ELF-1 (cell line): ENCODE results near the gene VANGL2.
A peak's percentile ranks its signal among the peaks of the same experiment; 100 is the strongest.

Experiments
- DNase-seq: peaks from one replicate; pipeline ENCODE4 v3.0.0-alpha.2; 2016; ENCODE audit warnings: low read depth, low spot score

The VANGL2 gene

DNA sequence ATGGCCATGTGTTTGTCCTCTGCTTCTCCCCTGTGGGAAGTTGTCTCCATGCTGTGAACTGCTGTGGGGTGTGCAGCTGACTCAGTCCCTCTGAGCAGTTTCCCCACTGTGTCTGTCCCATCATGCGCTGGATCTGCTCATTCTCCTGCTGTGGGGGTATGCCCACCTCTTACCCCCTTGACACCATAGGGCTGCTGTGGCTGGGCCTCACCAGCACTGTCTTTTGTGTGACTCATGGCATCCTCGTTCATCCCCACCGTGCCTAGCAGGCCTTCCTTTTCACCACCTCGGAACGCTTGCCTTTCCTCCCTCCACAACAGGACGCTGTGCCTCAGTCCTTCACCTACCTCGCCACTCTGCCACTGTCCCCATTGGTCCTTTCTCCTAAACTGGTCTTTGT is 27.3 kb downstream of the VANGL2 start:
- no peak for DNase-seq

DNA sequence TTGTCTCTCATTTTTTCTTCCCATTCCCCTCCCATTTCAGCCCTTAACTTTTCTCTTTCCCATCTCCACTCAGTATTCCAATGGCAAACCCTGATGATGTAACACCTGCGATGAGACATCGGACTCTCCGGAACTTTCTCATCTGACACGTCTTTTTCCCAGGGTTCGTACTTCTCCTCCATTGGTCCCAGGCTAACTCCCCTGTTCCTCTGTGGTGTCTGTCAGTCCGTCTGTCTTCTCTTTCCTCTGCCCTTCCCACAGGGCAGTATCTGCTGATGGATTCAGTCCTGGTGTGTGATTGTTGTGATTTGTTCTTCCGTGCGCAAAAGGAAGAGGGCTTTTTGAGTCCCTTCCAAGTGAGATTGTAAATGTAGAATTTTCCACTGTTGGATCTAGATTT is 27.7 kb downstream of the VANGL2 start:
- DNase-seq: no peak

DNA sequence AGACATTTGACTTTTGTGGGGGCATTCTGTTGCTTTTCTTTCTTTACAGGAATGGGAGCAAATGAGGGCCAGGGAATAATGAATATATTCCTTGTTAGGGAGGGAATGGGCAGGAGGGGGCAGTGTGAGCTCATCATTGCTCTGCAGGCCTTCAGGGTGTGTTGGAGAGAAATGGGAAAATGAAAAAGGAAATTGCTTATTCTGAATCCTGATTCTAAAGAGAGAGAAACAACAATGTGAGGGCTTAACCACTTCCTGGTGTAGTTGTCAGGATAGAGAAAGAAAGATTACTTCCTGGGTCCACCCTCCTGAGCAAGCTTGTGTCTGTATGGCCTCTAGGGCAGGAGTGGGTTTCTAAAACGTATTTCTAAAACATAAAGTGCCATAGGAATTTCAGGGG is 28.3 kb downstream of the VANGL2 start:
- peak; percentile 43 for DNase-seq

DNA sequence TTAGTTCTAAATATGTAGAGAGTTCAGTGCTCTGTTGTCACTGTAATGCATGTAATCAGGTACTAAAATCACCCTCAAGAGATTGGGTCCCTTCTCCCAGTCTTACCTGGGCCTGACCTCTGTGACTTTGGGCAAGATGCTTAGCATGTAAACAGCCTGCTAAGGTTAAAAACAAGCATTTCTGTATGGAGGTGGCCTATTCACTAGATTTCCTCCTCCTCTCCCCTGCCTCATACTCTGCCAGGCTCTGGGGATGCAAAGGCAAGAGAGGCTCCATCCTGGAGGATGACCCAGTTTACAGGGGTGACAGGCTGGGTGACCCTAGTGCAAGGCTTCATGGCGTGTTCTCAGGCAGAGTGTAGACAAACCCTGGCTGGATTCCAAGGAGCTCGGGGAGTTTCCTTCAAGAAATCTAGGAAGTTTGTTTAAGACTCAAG is 28.8 kb downstream of the VANGL2 start:
- DNase-seq: no peak

DNA sequence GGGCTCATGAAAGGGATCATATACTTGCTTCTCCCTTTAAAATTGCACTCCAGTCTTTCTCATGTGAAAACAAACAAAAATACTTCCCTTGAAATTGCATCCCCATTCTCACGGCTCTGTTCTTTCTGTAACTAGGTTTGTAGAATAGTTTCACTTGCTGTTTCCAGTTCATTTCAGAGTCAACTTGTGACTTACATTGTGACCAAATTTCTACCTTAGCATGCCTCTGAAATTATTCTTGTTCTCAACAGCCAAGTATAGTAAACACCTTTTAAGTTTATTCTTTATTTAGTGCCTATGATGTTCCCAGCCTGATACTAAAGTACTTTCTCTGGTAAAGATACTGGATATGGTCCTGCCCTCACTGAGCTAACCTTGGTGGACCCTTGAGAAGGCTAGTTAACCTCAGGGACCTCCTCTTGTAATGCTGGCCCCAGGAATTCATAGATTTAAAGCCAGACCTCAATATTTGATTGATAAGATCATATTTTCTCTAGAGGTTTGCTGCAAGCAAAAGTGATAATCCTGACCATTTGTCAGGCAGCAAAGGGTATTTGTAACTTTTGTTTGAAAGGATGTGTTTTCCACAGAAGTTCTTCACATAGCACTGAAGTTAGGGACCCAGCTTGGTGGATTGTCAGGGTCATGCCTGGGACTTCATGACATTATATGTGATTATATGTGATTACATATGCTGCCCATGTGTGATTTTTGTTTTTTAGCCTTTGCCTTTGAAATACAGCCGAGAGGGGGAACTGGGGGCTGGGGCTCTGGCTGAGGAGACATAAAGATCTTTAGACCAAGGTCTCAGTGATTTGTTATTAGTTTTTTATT is 29.6 kb downstream of the VANGL2 start:
- no peak for DNase-seq

DNA sequence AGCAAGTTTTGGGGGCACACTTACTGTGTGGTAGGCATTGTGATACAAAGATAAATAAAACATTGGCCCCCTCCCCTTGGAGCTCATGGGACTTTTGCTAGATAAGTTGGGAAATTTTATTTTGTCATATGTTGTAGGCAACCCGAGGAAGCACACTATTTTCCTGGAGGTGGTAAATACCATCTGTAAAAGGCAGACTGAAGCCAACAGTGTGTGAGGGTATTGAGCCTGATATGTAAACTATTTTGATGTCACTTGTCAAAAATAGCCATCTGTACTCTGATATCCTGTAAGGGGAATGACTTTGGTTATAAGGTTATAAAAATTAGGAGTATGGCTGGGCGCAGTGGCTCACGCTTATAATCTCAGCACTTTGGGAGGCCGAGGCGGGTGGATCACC is 30.6 kb downstream of the VANGL2 start:
- DNase-seq: no peak

DNA sequence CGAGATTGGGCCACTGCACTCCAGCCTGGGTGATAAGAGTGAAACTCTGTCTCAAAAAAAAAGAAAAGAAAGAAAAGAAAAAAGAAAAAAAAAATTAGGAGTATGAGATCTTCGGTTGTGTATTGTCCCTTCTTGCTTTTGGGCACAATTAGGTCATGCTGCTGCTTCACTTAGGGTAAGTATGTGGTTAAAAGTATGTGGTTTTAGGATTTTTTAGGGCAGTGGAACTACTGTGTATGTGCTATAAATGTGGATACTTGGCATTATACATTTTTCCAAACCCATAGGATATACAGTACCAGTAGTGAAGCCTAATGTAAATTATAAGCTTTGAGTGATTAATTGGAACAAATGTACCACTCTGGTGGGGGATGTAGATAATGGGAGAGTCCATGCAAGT is 31.2 kb downstream of the VANGL2 start:
- DNase-seq: no peak

DNA sequence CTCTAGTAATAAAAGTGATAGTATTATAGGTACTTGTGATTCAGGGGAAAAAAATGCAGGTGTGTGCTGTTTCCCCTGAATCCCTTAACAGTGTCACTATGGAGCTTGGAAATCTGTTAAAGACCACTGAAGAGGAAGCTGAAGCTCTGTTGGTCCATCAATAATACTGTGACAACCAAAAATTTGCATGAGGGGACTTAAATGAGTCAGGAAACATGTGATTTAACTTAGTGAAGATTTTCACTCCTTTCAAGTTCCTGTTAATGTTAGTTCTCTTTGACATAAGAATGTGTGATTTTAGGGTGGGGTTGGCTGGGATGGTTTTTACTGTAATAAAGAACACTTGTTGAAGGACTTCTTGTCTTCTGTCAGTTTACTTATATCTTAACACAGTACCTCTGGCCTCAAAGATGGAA is 32.0 kb downstream of the VANGL2 start:
- DNase-seq: no peak

DNA sequence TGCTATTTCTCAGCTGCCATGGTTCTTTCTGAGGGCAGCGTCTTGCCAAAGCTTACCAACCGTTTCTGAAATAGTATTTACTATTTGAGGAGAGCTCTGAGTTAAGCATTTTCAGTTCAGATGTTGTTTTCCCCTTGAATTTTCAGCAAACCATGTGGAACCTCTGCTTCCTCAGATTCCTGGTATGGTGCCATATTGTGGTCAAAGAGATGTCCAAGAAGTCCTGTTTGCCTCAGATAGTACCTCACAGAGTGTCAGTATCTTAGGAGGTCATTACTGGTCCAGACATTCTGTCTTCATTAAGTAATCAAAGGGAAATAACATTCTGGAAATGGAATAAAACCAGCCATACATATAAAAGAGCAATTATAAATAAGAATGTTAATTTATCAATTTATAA is 36.6 kb downstream of the VANGL2 start:
- no peak for DNase-seq

DNA sequence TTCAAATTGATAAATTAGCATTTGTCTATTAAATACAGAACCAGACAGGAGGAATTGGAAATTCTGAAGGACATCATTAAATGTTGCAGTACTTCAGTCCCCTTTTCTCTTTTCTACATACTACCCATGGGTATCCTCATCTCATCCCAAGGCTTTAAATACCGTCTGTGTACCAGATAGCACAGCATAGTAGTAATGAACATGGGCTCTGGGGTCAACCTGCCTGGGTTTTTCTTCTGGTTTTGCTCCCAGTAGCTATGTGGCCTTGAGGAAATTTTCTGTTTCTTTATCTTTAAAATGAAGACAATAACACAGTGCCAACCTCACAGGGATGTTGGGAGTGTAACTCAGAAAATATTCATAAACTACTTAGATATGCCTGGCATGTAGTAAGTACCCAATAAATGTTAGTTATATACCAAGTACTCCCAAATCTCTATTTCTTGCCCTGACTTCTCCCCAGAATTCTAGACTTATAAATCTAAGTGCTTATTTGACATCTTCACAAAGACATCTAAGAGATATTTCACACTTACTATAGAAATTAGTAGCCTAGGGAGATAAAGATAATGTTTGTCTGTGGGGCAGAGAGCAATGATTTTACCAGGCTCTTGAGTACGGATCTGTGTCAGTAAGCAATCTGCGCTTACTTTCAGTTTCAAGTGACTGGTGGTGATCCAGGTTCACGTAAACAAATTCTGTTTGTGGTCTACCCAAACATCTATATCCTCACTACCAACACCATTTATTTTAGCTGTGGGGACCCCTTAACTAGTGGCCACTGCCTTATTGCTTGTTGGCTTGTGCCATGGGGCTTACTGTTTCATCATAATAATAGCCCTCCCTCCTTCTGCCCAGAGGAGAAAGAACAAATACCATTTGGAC is 37.3 kb downstream of the VANGL2 start:
- DNase-seq: no peak

DNA sequence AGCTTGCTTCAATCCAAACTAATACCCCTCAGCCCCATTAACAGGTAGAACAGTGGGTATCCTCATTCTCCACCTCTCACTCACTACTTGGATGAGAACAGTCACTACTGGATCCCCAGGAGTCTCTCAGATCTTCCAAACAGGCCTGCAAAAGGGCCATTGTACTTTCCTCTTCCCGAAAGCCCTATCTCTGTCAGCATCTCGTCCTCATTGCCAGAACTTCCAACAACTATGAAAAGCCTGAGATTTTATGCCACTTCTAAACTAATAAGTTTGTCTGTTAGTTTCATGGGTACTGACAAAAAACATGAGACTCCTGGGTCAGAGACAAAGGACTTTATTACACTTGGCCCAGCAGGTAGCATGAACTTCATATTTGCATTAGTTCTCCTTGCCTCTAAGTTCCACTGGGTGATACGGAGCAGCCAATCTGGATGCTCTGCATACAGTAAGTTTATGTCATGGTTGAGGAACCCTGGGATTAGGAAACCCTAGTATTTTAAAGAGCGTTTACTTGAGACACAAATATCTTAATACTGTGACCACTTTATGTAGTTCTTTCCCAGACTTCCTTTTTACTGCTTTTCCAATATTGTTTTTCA is 38.1 kb downstream of the VANGL2 start:
- DNase-seq: no peak

DNA sequence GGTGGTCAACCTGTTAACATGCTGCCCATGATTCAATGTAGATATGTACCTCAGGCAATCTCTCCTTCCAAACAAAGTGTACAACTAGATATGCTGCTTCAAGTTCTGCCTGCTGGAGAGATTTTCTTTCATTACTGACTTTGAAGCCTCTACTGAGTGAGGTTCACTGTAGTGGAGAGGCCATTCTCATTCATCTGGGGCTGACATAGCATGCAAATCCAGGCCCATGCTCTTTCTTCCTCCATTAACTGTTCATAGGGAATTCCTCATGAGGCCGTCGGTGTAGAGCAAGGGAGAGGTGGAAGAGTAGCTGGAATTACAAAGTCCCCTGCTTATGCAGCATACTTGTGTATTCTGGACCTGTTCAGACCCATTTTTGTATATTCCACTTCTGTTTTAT is 38.6 kb downstream of the VANGL2 start:
- no peak for DNase-seq

DNA sequence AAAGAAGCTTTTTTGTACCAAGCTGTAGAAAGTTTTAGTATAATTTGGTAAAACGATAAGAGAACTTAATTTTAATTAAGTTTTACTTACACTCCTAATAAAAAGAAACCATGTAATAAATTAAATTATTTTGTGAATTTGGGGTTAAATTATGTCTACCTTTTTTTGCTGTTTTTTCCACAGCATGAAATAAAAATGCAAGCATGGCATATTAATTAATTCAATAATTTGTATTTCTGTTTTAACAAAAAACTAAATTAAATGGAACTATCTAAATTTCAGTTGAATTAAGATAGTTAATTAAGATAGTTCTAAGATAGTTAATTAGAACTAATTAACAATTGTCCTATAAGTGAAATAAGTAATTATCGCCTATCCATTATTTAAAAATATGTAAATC is 39.4 kb downstream of the VANGL2 start:
- DNase-seq: no peak

DNA sequence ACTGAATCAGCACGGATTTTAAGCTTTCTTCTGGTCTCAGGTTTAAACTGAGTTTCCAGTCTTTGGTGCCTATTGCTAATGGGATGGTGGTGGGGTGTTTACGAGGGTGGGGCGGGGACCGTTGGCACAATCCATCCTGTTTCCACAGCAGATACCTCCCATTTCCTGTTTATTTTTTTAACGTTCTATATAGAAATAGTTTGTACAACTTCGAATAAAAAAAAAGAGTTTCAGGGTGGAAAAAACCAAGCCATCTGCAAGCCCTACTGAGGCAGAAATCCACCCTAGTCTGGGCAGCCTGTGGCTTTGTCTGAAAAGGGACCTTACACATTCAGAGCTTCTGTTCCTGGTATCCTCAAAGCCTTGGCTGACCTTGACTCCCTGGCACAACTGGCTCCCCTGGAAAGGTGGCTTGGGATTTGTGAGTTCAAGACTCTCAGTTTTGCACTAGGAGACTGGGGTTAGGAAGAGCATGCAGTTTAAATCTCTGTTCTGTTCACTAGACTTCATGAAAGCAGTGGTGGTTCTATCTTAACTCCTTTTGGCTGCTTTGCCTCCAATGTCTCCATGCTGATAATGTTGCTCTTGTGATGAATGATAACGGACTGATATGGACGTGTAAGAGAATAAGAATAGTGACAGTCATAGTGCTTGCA is 46.7 kb downstream of the VANGL2 start:
- DNase-seq: no peak

DNA sequence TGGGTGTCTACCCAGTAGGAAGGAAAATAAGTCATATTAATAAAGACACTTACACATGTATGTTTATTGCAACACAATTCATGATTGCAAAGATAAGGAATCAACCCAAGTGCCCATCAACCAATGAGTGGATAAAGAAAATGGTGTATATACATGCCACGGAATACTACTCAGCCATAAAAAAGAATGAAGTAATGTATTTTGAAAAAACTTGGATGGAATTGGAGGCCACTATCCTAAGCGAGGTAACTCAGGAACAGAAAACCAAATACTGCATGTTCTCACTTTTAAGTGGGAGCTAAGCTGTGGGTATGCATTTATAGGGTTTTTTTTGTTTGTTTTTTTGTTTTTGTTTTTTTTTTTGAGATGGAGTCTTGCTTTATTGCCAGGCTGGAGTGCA is 49.1 kb downstream of the VANGL2 start:
- DNase-seq: no peak

DNA sequence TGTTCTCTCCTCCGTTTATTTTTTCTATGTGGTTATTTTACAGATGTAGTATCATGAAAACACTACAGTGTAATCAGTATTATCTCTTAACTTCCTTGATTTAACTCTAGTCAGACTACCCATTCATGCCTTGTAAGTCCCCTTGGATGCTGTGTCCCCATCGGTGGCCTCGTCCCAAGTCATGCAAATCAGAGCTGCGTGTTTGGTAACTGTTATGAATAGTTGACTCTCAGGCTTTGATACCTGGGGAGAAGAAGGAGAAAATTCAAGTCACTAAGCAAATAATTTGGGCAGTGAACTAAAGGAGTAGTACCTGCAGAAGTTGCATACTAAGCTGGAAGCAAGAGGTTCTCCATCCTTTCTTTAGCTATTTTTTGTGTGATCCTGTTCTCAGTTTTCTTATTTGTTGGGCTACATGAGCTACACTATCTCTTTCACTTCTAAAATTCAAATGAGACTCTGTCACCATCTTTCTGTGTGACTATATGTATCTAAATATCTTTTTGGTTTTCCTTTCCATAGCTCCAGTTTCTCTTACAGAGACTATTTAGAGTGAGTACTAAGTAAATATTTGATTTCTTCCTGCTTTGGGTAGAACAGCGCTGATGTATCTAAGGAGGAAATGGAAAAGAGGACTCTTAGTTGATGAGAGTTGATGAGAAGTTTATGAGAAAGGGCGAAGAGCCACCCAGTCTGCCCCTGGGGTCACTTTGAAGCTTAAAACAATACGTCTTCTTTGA is 50.9 kb downstream of the VANGL2 start:
- DNase-seq: no peak

DNA sequence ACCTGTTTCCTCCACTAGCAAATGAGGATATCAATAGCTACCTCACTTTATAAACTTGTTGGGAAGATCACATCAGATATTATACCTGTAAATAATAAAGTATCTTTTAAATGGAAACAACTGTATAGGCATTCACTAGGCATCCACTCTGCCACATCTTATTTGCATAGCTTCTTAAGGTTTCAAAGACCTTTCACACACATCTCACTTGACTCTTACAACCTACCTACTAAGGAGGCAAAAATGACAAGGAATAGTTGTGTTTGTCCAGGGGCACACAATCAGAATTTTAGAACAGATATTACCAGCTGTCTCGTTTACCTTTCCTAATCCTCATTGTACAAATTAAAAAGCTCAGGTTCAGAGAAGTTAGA is 51.5 kb downstream of the VANGL2 start:
- DNase-seq: no peak

DNA sequence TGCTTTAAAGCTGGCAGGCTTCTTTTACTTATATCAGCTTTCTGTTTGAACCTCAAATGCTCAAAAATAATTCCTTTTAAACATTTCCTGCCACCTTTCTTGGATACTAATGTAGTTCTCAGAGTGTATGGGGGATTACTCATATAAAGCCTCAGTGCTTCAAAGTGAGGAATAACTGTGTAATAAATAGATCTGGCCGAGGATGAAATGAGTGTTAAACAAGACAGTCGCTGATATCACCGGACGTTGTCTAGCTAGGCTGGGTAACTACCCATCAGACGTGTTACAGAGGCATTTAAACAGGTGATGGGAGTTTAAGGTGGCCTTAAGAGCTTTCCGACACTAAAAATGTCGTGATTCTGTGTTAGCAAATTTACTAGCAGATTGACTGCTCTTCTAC is 53.1 kb downstream of the VANGL2 start:
- DNase-seq: no peak

DNA sequence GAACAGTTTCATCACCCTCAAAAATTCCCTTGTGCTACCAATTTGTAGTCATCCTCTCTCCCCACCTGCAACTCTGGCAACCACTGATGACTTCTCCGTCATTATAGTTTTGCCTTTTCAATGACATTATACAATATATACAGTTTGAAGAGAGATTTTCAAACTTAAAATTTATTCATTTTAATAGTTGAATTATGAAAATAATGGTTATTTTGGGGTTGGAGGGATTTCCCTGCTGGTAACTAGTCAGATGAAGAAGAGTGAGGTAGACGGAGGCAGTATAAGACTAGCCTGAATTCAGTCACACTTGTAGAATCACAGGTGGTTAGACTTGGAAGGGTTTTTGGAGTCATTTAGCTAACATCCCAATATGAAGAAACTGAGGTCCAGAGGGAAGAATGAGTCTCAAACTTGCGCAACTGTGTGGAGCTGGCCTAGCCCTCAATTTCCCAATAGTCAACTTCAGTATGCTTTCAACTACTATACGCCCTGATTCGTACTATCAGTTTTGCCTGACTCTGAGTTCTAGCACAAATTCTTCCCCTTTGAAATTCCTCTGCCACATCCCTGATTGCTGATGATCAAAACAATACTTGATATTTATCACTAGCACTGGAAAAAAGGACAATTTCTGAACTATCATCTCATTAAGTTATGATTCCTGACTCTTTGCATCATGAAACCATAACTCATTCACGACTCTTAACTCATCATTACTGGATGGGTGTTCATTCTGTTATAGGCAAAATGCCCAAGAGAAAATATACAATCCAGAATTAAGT is 54.2 kb downstream of the VANGL2 start:
- DNase-seq: no peak

DNA sequence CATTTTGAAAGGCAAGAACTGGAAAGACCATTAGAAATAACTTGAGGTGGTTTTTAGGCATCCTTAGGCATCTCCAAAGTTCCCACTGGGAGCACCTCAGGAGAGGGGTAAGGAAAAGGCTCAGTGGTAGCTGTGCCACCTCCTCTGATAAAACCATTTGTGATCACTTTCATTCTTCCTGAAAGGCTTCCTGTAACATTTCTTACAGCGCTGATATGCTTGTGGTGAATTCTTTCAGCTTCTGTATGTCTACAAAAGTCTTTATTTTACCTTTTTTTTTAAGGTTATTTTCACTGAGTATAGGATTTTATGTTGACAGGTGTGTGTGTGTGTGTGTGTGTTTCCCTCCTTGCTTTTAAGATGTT is 54.8 kb downstream of the VANGL2 start:
- no peak for DNase-seq

DNA sequence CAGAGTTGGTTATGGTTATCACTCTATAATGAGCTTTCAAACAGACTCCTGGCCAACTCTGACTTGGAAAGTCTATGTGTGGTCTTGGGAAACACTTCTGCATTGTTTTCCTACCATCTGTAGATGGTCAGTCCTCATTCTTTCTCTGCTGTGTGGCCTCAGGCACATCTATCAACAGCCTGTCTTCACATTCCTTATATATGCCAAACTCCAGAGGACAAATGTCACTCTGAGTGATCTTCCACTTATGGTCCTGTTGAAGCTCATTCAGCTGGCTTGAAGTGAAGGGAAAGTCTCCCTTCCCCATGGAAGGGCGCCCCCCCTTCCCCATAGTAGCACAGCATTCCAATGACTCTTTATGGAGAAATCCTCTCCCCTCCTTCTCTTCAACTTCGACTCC is 58.7 kb downstream of the VANGL2 start:
- peak; percentile 32 for DNase-seq
